Ramos (cell line): ENCODE data around the gene C1QTNF5.

Experiments used
- in situ Hi-C: fragments of 300-500 bp; cut with MboI; formaldehyde crosslinking; loops from one replicate; pipeline ENCODE4 v1.14.3; 2022; ENCODE audit warnings: low sequenced_read_pairs; ENCODE audit not compliant: unreplicated experiment

Gene C1QTNF5

DNA sequence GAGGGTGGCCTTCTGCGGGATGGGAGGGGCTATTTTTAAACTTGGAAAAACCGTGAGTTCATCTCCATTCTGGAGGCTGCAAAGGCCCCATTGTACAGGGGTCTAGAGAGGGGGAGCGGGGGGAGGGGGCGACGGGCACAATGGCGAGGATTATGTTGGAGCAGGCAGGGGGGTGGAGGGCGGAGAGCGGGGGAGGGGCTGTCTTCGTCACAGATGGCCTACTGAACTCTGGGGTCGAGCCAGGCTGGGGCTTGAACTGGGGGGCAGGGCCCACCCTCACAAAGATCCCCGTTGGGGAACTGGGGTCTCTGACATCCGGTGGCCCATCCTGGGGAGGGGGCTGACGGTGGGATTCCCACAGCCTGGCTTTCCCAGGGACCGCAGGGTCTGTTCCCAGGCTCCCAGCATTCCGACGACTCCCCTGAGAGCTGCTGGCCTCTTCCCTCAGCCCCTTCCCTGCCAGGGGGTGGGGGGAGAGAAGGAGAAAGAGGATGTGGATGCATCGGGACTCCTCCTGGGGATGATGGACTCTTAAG is 20.4 kb downstream of the C1QTNF5 start:
- in situ Hi-C loops: no loop called here

DNA sequence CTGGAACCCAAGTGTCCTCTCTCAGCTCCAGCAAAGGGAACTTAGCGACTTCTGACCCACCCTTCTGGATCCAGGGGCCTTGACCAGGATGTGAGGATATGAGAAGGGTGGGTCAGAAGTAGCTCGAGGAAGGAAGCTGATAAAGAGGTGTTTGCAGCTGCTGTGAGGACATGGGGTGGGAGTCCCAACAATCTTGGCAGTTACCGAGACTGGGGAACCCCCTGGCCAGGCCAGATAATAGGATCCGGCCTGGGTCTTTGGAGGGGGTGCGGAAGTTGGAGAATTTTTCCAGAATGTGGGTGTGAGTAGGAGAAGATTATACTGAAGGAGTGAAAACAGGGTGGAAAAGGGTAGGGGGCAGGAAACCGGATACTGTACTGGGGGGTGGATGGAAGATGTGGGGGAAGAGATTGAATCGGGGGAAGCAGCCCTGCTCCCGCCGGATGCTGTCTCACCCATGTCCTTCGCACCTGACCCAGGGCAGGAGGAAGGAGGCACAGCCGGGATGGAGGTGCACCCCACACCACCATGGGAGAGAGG is 20.9 kb downstream of the C1QTNF5 start:
- in situ Hi-C loops: no loop called here

DNA sequence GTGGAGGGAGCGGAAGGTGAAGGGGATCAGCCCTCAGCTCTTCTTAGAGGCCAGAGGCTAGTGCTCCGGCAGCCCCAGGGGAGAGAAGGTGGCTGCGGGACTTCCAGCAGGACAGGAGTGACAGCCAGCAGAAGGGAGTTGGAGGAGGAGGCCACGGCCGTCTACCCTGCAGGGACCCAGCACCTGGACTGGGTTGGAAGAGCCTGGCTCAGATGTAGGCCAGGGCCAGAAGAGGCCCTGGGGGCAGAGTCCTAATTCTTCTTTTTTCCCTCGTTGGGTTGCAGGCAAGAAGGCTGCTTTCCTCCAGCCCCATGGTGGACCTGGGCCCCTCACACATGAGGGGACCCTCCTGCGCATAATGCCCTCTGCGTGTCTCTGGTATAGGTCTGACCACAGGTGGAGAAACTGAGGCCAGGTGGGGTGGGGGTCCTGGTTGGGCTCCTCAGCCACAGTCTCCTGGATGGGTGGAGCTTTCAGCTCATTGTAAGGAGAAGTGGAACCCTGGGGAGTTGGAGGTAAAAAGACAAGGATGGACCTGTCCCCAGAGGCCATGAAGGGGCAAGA is 21.5 kb downstream of the C1QTNF5 start:
- in situ Hi-C loops: no loop called here

DNA sequence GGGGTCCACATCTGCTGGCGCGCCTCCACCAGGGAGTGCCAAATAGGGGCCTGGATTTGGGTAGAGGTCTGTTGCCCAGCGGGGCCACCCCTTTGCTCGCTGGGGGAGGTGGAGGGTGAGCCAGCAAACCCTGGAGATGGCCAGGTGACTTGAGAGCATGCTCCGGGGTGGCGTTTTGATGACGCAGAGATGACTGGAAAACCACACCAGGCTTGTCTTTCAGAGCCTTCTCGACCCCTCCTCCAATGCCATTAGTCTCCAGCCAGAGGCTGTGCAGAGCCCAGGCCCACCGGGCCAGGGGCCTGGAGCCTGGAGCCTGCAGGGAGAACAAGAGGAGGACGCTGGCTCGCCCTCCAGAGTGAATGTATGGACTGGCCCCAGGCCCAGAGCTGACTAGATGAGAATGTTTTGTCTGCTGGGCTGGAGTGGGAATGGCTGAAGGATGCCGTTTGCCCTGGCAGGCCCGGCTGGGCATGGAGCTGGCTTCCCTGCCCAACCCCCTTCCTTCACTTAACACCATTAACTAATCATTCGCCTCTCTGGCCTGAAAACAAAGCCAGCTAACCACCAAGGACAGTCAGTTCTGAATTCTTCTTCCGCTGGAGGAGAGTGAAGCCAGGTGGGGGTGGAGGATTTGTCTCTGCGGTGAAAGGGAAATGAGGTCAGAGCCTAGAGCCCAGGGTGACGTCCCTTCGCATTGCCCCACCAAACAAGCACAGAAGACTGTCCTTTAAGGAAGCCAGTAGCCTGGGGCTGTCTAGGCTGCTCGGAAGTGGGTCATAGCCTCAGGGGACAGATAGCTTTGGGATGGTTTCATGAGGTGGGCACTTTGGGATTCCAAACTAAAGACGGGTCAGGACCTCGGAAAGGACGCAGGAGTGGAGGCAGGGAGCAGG is 22.2 kb downstream of the C1QTNF5 start:
- in situ Hi-C loops: no loop called here

DNA sequence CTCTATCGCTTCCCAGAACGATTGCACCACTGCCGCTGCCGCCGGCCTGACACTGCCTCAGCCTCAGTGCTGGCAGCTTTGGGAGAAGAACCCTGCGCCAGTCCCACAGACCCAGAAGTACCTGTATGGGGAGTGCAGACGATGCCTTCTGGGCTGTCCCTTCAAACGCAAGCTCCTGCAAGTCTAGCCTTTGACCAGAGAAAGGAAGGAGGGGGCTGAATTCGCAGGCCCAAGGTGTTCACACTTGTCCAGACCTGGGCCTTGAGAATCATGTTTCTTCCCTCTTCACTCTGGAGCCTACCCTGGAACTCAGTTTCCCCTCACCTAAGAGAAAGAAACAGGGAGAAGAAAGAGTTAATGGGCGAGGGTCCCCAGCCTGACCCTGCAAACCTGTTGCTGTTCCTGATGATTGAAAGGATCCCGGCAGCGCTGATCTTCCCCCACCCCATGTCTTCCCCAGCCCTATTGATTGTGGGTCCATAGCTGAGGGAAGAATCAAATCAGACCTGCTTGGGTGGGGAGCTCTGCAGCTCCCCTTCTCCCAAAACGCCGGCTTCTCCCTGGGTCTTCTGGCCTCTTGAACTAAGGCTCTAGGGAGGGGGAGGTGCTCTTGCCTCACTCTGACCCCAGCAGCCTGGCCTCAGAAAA is 23.0 kb downstream of the C1QTNF5 start:
- in situ Hi-C loops: no loop called here

DNA sequence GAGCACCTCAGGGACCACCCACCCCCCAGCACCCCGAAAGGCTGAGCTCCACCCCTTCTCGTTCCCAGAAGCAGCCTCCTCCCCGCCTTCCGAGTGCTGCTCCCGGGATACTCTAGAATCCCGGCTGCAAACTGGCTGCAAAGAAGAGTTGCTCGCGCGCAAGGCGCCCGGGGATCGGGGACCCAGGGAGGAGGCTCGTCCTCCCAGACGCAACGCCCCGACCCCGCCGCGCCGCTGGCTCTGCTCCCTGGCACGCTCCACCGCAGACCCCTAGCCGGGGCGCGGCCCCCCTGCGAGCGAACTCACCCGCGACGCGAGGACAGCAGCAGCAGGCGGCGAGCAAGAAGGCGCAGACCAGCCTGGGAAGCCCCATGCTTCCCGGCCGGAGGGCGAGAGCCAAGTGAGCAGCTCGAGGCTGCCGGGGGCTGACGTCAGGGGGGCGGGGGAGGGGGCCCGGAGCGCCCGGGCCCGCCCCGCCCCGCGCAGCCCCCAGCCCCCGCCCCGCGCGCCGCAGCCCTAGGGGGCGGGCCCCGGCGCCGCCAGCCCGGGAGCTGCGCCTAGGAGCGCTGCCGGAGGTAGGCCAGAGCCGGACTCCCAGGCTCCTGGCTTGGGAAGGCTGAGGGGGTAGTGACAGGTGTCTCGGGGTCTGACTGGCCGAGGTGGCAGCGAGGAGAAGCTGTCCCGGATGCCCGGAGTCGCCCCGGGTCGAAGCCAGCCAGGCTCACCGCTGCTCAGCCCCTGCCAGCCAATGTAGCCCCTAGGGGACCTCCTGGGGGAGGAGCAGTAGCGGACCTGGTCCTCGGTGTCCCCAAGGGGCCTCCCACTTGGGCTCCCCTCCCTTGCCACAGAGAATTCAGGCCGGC is 23.7 kb downstream of the C1QTNF5 start, which contains the start of gene MCAM:
MCAM (minus strand) TSS at position 402 of the 863 bp plus-strand sequence; CDS start at position 373, 29 bp downstream.
- in situ Hi-C loops: no loop called here

DNA sequence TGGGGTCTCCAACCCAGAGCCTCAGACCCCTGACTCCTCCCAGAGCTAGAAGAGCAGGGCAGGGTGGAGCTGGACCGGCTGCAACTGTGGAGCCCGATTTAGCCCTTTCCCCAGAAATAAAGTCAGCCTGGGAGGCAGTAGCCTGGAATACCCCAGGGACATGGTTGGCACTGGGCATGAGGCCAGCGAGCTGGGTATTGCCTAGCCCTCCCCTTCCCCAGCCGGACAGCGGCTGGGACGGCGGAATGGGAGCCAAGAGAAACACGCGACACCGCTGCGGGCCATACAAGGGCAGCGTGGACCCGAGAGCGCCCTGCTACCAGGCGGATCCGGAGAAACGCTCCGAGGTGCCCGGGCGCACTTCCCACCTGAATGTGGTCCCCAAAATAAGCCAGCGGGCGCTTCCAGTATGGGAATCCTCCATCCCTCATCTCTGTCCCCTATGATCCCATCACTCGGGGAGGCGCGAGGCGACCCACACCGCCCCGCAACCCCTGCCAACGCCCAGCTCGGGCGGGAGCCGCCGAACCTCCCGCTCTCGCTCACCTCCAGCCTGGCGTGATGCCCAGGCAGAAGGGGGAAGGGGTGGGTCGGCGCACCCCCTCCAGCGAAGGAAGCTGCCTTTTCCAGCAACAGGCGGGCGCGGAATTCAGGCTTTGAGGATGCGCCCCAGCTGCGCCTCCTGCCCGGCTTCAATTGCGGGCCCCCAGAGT is 24.5 kb downstream of the C1QTNF5 start:
- in situ Hi-C loops: no loop called here

DNA sequence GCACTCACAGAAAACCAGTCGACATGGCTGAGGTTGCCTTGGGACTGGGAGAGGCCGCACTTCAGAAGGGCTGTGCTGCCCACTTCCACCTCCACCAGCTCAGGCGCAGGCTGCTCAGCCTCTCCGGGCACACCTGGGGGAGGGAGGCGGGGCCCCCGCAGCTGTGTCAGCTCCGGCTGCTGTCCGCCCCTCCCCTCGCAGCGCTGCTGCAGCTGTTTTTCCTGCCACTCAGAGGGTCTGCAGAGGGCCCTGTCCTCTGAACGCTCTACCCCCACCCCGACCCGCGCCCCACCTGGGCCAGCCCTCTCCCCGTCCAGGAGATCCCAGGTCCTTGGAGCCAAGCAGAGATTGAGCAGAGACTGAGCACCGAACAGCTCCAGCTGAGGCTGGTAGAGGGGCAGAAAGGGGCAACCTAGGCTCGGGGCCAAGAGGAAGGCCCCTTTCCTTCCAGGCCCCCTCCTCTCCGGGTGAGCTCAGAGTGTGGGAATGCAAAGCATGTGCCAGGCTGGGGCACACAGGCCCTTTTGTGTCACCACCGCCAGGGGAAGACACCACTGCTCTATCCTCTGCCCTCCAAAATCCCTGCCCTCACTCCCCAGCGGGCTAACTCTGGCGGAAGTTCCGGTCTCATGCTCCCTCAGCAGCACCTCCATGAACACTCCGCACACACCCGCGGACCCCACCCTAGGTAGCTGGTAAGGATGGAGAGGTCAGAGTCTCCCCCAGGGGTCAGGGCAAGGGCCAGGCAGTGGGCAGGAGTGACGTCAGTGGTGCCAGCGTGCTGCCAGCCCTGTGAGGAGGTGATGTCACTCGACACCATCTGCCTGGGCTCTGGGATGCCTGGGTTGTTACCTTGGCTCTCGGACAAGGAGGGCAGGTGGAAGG is 25.3 kb downstream of the C1QTNF5 start:
- in situ Hi-C loops: no loop called here

DNA sequence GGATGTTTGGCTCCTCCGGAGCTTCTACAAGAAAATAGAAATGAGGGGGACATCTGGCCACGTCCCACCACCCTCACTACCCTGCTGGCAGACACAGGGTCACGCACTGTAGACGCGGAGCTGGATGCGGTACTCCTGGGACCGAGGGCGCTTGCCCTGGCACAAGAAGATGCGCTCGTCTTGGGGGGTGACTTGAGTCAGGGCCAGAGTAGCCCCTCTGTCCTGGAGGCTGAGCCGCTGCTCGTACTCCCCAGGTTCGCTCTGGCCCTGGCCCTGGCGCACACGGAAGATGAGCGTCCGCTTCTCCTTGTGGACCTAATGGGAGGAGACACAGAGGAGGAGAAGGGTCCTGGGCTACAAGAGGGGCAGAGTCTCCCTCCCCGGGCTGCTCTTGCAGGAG is 26.0 kb downstream of the C1QTNF5 start:
- in situ Hi-C loops: no loop called here

DNA sequence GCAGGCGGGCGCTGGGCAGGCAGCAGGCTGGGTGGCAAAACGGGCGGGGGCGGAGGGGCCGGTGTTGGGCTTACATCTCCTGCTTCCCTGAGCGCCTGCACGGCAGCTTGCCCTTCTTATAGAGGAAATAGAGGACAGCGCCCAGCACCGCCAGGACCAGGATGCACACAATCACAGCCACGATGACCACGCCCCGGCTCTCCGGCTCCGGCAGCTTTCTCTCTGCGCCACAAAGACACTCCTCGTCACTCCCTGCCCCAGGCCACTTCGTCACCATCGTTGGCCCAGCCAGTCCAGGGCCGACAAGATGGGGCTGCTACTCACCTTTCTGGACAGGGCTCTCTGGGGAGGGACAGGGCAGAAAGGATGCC is 30.0 kb downstream of the C1QTNF5 start:
- in situ Hi-C loops: no loop called here

DNA sequence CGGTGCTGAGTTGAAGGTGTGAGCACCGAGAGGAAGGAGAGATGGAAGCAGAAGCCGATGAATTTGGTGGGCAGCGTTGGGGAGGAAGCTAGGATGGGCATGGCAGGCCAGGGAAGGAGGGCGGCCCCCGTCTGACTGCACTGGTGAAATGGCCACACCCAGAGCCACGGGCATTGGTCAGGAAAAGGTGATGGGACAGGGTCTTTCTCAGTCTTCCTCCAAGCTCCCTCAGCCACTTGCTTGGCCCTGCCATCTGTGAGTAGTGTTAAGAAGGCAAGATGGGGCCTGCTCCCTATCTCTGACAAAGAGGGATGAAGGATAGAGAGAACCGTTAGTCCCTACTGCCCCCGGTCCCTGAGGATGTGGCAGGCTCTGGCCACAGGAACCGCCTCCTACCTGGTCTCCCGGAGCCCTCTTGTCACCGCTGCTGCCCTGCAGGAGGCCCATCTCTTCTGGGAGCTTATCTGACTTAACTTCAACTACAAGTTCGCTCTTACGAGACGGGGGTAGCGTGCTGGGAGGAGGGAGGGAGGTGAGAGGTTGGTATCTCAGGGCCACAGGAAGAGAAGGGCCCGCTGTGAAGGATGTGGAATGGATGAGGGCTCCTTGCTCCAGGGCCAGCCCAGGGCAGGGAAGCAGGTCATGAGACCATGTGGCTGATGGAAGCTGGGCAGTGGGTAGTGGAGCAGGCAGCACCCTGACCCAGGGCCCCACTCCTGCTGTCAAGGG is 30.6 kb downstream of the C1QTNF5 start:
- in situ Hi-C loops: no loop called here

DNA sequence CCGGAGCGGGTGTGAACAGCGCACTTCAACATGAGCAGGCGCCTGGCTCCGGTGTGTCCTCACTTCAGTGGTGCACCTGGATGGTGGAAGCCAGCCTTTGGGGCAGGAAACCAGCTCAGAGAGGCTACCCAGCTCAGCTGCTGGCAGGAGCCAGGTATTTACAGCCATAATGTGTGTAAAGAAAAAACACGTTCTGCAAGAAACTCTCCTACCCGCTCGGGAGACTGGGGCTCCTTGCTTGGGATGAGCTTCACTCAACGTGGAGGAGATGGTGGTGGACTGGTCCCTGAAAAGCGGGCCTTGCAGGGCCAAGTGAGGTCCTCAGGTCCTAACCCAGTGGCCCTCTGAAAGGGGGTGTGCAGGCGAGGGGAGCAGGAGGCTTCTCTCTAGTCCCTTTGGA is 31.3 kb downstream of the C1QTNF5 start:
- in situ Hi-C loops: no loop called here

DNA sequence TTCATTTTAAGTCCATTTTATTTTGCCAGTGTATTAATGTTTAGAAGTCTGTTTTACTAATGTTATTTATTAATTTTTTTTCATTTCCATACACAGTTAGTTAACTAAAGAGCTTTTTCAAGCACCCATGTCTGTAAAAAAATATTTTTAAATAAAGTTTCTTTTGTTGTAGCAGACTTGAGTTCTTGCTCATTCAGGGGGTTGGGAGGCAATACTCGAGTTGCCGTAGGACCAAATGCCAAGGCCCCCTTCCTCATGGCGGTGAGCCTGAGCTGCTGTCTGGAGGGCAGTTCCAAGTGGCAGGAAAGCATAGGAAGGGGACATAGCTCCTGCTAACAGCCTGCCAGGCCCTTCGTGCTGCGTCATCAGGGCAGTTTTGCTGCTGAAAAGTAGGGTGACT is 32.7 kb downstream of the C1QTNF5 start:
- in situ Hi-C loops: no loop called here

DNA sequence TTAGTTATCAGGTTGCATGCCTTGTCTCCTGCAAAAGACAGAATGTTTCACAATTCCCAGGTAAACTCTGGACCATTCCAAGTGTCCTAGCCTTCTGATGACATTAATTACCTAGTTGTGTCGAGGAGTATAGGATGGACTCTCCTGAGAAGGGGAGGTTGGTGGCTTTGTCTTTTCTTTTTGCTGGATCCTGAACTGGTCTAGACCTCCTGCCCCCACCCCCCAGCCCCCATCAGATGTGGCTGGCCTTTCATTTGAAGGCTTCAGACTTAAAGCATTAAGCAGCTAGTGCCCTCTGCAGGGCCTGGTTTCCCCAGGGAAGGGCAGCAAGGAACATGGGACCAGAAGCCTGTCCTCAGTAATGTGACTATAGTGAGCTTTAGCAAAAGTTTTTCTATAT is 33.5 kb downstream of the C1QTNF5 start:
- in situ Hi-C loops: no loop called here

DNA sequence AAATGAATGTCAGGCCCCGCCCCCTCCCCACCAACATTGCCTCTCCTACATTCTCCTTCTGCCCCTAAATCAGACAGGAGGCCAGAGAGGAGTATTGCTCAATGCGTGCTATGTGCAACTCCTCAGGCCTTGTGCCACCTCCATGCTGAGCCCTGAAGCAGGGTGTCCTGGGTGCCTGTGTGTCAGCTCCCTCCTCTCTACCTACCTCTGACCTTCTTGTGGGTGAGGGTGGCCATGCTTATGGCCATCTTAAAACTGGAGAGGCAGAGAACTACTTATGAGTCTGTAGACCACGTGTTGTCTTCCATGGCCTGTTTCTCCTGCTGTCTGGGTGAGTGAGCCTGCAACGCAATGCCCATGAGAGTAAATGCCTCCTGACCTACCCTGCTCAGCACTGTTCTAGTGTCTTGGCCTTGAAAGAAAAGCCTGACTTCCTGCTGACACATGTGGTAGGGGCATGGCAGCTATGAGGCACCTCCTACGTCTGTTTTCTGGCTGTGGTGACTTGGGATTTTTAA is 34.3 kb downstream of the C1QTNF5 start:
- in situ Hi-C loops: no loop called here

DNA sequence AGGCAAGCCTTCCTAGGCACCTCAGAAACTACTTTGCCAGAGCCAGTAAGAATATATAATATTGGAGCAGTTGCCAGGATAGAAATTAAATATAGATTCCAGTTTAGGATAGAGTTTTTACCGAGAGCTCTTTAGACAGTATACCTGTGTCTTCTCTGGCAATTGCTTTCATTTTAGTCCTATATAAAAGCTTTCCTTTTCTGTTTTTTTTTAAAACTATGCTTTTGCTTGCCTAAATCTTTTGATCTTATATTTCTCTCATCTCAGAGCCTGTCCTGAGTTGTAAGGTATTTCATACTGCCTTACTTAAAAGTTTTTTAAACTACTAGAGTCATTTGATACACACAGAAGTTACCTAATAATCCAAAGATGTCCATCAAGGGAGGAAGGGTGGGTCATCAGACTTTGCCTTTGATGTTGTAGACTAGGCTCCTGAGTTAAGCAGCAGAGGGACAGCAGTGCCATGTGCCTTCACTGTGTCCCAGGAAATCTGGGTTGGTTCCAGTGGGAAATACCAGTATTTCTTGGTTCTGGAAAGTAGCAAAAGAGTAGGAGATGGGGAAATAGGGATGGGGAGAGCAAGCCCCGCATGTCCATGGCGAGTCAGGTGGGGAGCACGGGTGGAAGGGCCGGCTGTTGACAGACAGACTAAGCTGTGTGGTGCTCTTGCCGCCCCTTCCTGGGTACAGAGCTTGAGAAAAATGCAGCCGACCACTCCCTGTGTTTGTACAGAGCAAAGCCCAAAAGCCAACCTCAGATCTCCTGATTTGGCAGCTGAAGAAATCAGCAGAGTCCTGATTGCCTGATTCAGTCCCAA is 34.9 kb downstream of the C1QTNF5 start:
- in situ Hi-C loops: no loop called here
